Psoas muscle (tissue), 8 donors: ENCODE results near the gene IFT81. TPM values are rescaled to one million over a fixed set of nuclear protein-coding genes. Genes with fewer than 3 reads are reported as not detected.

Experiments
- ATAC-seq, 4 donors: fragments of 200-7000 bp; cut with Tn5 transposase; one replicate each; pipeline ENCODE4 v1.9.1; 2020; ENCODE audit warnings: moderate library complexity in 3 of 4, mild to moderate bottlenecking in 2 of 4
- DNase-seq, 2 donors: peaks; one replicate each; pipeline ENCODE4 v3.0.0-alpha.2; 2020
- H3K27ac ChIP-seq: fragments of 200-600 bp; one replicate; pipeline ENCODE4 v1.8.0; 2022
- H3K27me3 ChIP-seq, 3 donors: fragments of 200-600 bp in 1 of 3; one replicate each; pipeline versions ENCODE4 v1.6.1 to v1.8.0; 2013 to 2022; ENCODE audit warnings: low read length in 2 of 3, mild to moderate bottlenecking in 2 of 3, moderate library complexity in 1 of 3; ENCODE audit not compliant: insufficient read depth in 3 of 3
- H3K36me3 ChIP-seq, 2 donors: fragments of 200-600 bp in 1 of 2; one replicate each; pipeline versions ENCODE4 v1.6.1 to v1.8.0; 2013 to 2022; ENCODE audit warnings: low read depth in 1 of 2, mild to moderate bottlenecking in 1 of 2, moderate library complexity in 1 of 2; ENCODE audit not compliant: insufficient read depth in 1 of 2
- H3K4me1 ChIP-seq: fragments of 200-600 bp; one replicate; pipeline ENCODE4 v1.8.0; 2022
- H3K4me3 ChIP-seq: fragments of 200-600 bp; one replicate; pipeline ENCODE4 v1.8.0; 2022; ENCODE audit warnings: mild to moderate bottlenecking
- H3K9me3 ChIP-seq: fragments of 200-600 bp; one replicate; pipeline ENCODE4 v1.8.0; 2022
- WGBS, 3 donors: extraction: QIAGEN DNeasy Blood & Tissue Kit; methylation state at CpG; one replicate each; pipeline versions ENCODE4 v1.1.6 to v1.1.7; 2013; 5-methylcytosine and 5-hydroxymethylcytosine counted together
- intact Hi-C, 2 donors: fragments of 100-400 bp; cut with DNase I; formaldehyde crosslinking; loops; one replicate each; pipeline versions ENCODE4 v1.11.0 to v1.14.2; 2022
- polyA plus RNA-seq, 3 donors: library from polyadenylated mRNA; stranded (reverse); fragments of 200-250 nt; gene quantifications; one replicate each; pipeline ENCODE4 v1.2.3, GENCODE V29; 2013
- total RNA-seq, 4 donors: library from RNA; stranded (reverse); fragmentation: NEBNext Ultra II Directional in 2 of 4; extraction: Animal tissue kit (Norgen Biotek cat#: 25700) in 2 of 4; gene quantifications; one replicate each; pipeline versions ENCODE4 v1.2.1 to v1.2.4, GENCODE V29; 2021 to 2023
- TF ChIP-seq, protein P1 (sequence below): fragments of 200-600 bp; IDR thresholded peaks from one replicate; pipeline ENCODE4 v1.8.0; 2022; ENCODE audit warnings: antibody characterized with exemption
- donor health status: healthy with polysubstance abuse.
- donor health status: DM: no; HTN: no; CAD: no; lungs with moderate emphysema.
- donor health status: Bipolar disorder and iron deficiency.
- donor health status: healthy.
- donor health status: DM: yes; HTN: yes; CAD: no.
- donor health status: DM: no; HTN: no; CAD: no.
- donor health status: DM: no; HTN: no; CAD: no.
- donor health status: DM: yes; HTN: yes; CAD: no.

The IFT81 gene
- total and polyA plus RNA-seq, 7 donors: 2.5 to 9.6 (median 4.9) TPM

DNA sequence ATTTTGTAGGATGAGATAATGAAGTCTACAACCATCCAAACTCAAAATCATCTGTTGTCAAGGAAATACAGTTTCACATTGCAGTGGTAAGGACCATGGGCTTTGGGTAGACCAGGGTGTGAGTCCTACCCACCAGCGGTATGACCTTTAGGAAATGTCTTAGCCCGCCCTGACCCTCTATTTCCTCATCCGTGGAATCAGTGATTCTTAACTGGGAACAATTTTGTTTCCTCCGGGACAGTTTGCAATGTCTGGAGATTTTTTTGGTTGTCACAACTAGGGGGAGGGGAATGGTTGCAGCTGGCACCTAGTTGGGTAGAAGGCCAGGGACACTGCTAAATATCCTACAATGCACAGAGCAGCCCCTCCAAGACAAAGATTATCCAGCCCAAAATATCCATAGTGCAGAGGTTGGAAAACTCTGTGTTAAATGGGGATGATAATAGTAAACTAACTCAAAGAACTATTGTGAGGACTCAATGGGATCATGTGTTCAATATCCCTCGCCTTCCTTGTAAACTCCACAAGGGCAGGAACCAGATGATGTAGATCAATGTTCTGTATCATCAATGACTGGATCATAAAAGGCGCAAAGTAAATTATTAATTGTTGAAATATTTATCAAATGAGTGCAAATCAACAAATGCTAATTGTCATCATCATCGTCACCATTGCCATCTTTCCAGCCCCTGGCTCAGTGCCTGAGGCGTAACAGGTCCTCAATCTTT, 15.7 kb upstream of the IFT81 start:
- no peaks in the 10 kb centered on the region for H3K36me3 ChIP-seq
- peak in 3 of 4 donors; percentile 3 to 22 (median 8) for ATAC-seq

DNA sequence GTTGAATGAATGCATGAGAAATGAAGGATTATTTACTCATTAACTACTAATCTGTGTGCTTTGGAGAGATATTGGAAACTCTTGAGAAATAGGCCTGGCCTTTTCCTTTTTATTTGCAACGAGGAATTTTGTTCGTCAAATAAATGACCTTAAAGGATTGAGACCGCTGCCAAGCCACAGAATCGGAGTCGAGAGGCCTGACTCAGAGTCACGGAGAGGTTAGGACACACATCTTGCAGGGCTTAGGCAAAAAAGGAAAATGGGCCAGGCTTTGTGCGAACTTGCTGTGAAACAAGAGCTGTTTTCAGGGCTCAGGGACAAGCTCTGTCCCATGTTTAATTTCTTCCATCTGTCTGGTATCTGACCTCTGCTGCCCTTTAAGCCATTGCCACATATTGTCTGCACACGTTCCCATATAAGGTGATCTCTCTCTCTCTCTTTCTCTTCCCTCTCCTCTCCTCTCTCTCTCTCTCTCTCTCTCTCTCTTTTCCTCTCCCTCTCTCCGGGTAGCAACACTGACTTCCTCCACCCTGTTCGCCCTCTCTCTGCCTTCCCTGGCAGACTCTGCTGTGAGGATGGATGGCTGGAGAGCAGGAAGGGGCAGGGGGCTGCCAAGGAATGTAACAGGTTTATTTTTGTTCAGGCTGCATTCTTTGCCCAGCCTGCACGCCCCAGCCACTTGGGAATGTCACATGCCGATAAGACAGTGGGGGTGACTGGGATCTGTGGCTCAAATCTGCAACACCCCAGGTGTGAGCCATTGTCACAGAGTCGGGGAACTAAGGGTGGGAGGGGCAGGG, 14.9 kb upstream of the IFT81 start:
- ATAC-seq: peak; percentile 91 to 93 (median 92)
- peak overlapping the region; percentile 49 for H3K4me3 ChIP-seq
- peak; percentile 86 to 88 for DNase-seq
- TF ChIP-seq, protein P1, sequence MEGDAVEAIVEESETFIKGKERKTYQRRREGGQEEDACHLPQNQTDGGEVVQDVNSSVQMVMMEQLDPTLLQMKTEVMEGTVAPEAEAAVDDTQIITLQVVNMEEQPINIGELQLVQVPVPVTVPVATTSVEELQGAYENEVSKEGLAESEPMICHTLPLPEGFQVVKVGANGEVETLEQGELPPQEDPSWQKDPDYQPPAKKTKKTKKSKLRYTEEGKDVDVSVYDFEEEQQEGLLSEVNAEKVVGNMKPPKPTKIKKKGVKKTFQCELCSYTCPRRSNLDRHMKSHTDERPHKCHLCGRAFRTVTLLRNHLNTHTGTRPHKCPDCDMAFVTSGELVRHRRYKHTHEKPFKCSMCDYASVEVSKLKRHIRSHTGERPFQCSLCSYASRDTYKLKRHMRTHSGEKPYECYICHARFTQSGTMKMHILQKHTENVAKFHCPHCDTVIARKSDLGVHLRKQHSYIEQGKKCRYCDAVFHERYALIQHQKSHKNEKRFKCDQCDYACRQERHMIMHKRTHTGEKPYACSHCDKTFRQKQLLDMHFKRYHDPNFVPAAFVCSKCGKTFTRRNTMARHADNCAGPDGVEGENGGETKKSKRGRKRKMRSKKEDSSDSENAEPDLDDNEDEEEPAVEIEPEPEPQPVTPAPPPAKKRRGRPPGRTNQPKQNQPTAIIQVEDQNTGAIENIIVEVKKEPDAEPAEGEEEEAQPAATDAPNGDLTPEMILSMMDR: no peak
- intact Hi-C loops: loop anchor here (5.0 to 10.0 kb wide), 2 partner anchors 166 to 173 kb away; partner anchors contain the start of gene ATP2A2 (in 1 of the 2)
- H3K36me3 ChIP-seq: no peaks in the 10 kb centered on the region
- no peaks in the 10 kb centered on the region for H3K27me3 ChIP-seq
- H3K4me1 ChIP-seq: peaks cover 25% of the 10 kb centered on the region
- H3K27ac ChIP-seq: peak overlapping the region; percentile 81
- 8 to 14% (median 10%) methylated on average over 13 of the region's 13 CpGs for WGBS, 3 donors
- H3K9me3 ChIP-seq: no peaks in the 10 kb centered on the region

More for the DNA sequence above, 15.7 kb upstream of the IFT81 start:
- Histone ChIP-seq H3K27ac (peak overlapping the region; percentile 81), H3K4me3 (peak overlapping the region; percentile 13), H3K9me3 (no peaks in the 10 kb centered on the region), H3K4me1 (peaks cover 25% of the 10 kb centered on the region), H3K27me3 (no peaks in the 10 kb centered on the region)
- TF ChIP-seq, protein P1: no peak
- 56 to 66% (median 60%) methylated on average over 8 of the region's 8 CpGs for WGBS, 3 donors
- no peak for DNase-seq
- intact Hi-C loops: loop anchor here (5.0 to 10.0 kb wide), 2 partner anchors 166 to 174 kb away; partner anchors contain the start of gene ATP2A2 (in 1 of the 2)

DNA sequence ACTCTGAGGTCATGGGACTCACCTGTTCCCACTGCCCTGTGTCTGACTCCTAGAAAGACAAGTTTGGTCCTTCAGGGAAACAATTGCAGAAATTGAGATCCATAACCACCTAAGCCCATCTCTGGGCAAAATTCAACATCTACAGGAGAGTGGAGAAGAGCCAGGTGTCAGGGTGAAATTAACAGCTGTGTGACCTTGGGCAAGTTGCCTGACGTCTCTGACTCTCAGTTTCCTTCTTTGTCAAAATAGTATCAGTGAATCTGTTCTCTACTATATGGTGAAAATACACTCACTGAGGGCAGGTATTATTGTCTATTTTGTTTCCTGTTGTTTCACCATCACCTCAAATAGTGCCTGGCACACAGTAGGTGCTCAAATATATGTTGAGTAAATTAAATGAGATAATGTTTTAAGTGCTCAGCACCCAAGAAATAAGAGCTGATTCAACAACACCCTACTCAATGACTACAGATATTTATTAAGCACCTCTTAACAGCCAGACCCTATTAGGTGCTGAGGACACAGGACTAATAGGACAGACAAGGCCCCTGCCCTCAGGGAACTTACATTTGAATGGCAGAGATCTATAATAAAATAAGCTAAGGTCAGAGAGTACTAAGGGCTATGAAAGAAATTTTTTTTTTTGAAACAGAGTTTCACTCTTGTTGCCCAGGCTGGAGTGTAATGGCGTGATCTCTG, 14.2 kb upstream of the IFT81 start:
- H3K27ac ChIP-seq: peak overlapping the region; percentile 81
- H3K27me3 ChIP-seq: no peaks in the 10 kb centered on the region
- peaks cover 23% of the 10 kb centered on the region for H3K4me1 ChIP-seq
- DNase-seq (no peak), ATAC-seq (no peak)
- H3K4me3 ChIP-seq: peak overlapping the region; percentile 49
- TF ChIP-seq, protein P1: no peak
- intact Hi-C loops: loop anchor here (5.0 to 10.0 kb wide), 2 partner anchors 165 to 172 kb away; partner anchors contain the start of gene ATP2A2 (in 1 of the 2)
- H3K9me3 ChIP-seq: no peaks in the 10 kb centered on the region
- 53 to 61% (median 58%) methylated on average over 2 of the region's 2 CpGs for WGBS, 3 donors
- no peaks in the 10 kb centered on the region for H3K36me3 ChIP-seq

DNA sequence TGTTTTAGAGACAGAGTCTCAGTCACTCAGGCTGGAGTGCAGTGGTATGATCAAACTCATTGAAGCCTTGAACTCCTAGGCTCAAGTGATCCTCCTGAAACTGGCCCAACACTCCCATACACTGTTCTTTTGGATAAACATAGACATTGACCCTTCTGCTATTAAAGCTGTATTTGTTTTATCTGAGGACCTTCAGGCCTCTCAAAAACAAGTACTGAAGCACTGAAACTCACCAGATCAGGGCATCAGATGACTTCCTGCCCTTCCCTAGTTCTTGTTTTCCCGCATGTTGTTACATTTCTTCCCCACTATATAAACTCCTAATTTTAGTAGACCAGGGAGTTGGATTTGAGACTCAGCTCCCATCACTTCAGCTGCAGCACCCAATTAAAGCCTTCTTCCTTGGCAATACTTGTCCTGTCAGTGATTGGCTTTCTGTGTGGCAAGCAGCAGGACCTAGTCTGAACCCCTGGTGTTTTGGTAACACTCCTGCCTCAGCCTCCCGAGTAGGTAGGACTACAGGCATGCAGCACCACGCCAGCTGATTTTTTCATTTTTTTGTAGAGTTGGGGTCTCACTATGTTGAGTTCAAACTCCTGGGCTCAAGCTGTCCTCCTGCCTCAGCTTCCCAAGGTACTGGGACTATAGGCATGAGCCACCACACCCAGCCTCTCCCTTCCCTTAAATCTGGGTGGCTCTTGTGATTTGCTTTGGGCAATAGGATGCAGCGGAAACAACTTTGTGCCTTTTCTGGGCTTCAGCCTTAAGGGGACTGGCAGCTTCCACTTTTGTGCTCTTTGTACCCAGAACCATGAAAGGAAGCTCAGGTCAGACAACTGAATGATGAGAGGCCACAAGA, 12.5 kb upstream of the IFT81 start:
- H3K36me3 ChIP-seq: no peaks in the 10 kb centered on the region
- DNase-seq: no peak
- H3K4me1 ChIP-seq: peaks cover 18% of the 10 kb centered on the region
- ATAC-seq: no peak
- TF ChIP-seq, protein P1: no peak
- H3K9me3 ChIP-seq: no peaks in the 10 kb centered on the region
- intact Hi-C loops: no loop called here
- peak overlapping the region; percentile 81 for H3K27ac ChIP-seq
- WGBS, 3 donors: 68 to 88% (median 69%) methylated on average over 4 of the region's 4 CpGs
- H3K27me3 ChIP-seq: no peaks in the 10 kb centered on the region
- no peak overlapping the region for H3K4me3 ChIP-seq
